Measurements from ENCODE around the gene GALNT10. TPM values are rescaled to one million over a fixed set of nuclear protein-coding genes. Genes with fewer than 3 reads are reported as not detected.

GALNT10 gene
- total RNA-seq, 4 donors from 2014 or later: 11.6 to 16.3 (median 14.8) TPM

DNA sequence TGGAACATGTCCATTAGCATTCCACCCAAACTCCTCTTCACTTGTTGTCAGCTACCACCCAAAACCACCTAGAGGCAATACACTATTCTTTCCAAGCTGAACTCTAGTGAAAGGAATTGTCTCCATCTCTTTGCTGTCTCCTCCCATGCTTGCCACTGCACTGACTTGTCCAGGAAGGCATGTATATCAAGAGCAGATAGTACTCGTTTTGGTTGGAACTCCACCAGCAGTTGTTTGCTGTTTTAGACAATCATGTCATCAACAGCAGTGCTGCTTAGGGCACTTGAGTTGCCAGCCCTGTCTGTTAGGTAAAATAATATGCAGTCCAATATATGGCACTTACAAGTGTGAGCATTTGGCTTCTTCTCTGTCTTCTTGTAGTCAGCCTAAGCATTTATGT lies 175.3 kb downstream of the GALNT10 start:
- 27% methylated on average over 1 of the region's 1 CpG for WGBS
- no peaks in the 10 kb centered on the region for H3K9me3 ChIP-seq
- H3K27me3 ChIP-seq: no peaks in the 10 kb centered on the region
- DNase-seq (ENCODE audit: low spot score in 2 of 2): no peak
- H3K27ac ChIP-seq: no peak overlapping the region
- no peaks in the 10 kb centered on the region for H3K36me3 ChIP-seq
- no peak for TF ChIP-seq EP300 (IDR thresholded peaks at IDR 0.05)
- no peak for TF ChIP-seq POLR2A (IDR thresholded peaks at IDR 0.05)
- TF ChIP-seq POLR2AphosphoS5 (IDR thresholded peaks at IDR 0.05): no peak
- H3K4me1 ChIP-seq: peaks cover 27% of the 10 kb centered on the region
- H3K4me3 ChIP-seq: no peak overlapping the region

GRCh38 chr5:154366353-154366752 lies 175.8 kb downstream of the GALNT10 start:
- no peaks in the 10 kb centered on the region for H3K9me3 ChIP-seq
- WGBS: 68% methylated on average over 2 of the region's 2 CpGs
- DNase-seq (ENCODE audit: low spot score in 2 of 2): no peak
- H3K27me3 ChIP-seq: no peaks in the 10 kb centered on the region
- H3K36me3 ChIP-seq: no peaks in the 10 kb centered on the region
- H3K4me1 ChIP-seq: peaks cover 32% of the 10 kb centered on the region
- no peak overlapping the region for H3K27ac ChIP-seq
- H3K4me3 ChIP-seq: no peak overlapping the region
- TF ChIP-seq POLR2A (IDR thresholded peaks at IDR 0.05) (no peak), POLR2AphosphoS5 (IDR thresholded peaks at IDR 0.05) (no peak), EP300 (IDR thresholded peaks at IDR 0.05) (no peak)
- TF ChIP-seq, protein P1, sequence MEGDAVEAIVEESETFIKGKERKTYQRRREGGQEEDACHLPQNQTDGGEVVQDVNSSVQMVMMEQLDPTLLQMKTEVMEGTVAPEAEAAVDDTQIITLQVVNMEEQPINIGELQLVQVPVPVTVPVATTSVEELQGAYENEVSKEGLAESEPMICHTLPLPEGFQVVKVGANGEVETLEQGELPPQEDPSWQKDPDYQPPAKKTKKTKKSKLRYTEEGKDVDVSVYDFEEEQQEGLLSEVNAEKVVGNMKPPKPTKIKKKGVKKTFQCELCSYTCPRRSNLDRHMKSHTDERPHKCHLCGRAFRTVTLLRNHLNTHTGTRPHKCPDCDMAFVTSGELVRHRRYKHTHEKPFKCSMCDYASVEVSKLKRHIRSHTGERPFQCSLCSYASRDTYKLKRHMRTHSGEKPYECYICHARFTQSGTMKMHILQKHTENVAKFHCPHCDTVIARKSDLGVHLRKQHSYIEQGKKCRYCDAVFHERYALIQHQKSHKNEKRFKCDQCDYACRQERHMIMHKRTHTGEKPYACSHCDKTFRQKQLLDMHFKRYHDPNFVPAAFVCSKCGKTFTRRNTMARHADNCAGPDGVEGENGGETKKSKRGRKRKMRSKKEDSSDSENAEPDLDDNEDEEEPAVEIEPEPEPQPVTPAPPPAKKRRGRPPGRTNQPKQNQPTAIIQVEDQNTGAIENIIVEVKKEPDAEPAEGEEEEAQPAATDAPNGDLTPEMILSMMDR (IDR thresholded peaks at IDR 0.05): no peak

GRCh38 chr5:154367101-154367500 lies 176.6 kb downstream of the GALNT10 start:
- Histone ChIP-seq H3K4me3 (no peak overlapping the region), H3K9me3 (no peaks in the 10 kb centered on the region), H3K36me3 (no peaks in the 10 kb centered on the region), H3K4me1 (peaks cover 39% of the 10 kb centered on the region), H3K27me3 (no peaks in the 10 kb centered on the region), H3K27ac (peak overlapping the region; percentile 67)
- whole genome bisulfite sequencing: 100% methylated on average over 1 of the region's 1 CpG
- DNase-seq (ENCODE audit: low spot score in 2 of 2): no peak
- TF ChIP-seq POLR2A (IDR thresholded peaks at IDR 0.05) (no peak), POLR2AphosphoS5 (IDR thresholded peaks at IDR 0.05) (no peak), EP300 (IDR thresholded peaks at IDR 0.05) (no peak)
- TF ChIP-seq, protein P1 (IDR thresholded peaks at IDR 0.05): no peak

DNA sequence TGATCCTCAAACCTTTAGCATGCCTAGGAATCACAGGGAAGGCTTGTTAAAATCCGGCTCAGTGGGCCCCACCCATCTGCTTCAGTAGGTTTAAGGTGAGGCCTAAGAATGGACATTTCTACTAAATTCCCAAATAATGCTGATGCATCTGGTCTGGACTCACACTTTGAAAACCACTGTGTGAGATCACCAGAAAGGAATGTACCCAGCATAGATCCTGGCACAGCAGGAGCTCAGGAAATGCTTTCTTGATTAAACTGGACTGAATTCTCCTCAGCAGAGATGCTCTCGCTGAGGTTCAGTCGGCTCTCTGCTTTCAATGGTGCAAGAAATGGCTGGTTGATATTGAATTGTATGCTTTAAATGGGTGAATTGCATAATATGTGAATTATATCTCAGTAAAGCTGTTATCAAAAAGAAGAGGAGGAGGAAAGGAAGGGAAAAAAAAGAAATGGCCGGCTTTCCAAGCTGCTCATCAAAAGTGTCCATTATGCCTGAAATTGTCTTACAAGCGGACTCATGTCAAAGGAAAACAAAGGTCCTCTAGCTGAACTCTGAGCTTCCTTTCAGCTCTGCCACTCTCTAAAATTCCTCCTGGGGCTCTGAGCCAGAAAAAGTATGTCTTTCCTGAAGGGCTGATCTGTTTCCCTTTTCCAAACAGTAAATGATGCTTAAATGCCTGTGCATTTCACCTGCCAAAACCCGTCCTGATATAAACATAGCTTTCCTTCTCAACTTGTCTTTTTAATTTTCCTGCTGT lies 177.7 kb downstream of the GALNT10 start:
- WGBS: 56% methylated on average over 6 of the region's 6 CpGs
- TF ChIP-seq POLR2AphosphoS5 (IDR thresholded peaks at IDR 0.05) (peak in 1 of 3 donors; percentile 31), EP300 (IDR thresholded peaks at IDR 0.05) (no peak)
- Histone ChIP-seq H3K36me3 (no peaks in the 10 kb centered on the region), H3K4me1 (peaks cover 46% of the 10 kb centered on the region), H3K9me3 (no peaks in the 10 kb centered on the region), H3K27me3 (no peaks in the 10 kb centered on the region), H3K4me3 (no peak overlapping the region), H3K27ac (peak overlapping the region; percentile 67)
- DNase-seq (ENCODE audit: low spot score in 2 of 2): no peak

DNA sequence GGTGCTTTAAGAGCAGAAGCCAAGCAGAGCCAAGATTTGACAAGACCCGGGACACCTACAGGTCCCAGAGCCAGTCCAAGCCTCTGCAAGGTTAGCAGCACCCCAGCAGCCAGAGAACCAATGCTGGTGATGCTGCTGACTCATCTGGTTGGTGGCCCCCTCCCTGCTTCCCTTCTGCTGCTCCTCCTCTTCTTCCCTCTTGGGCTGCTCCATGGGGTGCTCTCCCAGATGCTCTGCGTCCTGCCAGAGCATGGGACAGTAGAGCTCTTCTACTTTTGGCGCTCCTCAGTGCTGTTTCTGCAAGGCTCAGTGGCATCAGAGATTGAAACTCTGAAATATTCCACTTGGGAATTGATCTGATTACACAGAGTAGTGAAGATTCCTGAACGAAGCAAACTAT lies 179.1 kb downstream of the GALNT10 start:
- Histone ChIP-seq H3K9me3 (no peaks in the 10 kb centered on the region), H3K4me3 (no peak overlapping the region), H3K27ac (no peak overlapping the region), H3K4me1 (peaks cover 46% of the 10 kb centered on the region), H3K27me3 (no peaks in the 10 kb centered on the region), H3K36me3 (no peaks in the 10 kb centered on the region)
- 84% methylated on average over 3 of the region's 4 CpGs for WGBS
- TF ChIP-seq POLR2A (IDR thresholded peaks at IDR 0.05) (no peak), EP300 (IDR thresholded peaks at IDR 0.05) (no peak), POLR2AphosphoS5 (IDR thresholded peaks at IDR 0.05) (no peak)
- TF ChIP-seq, protein P1 (IDR thresholded peaks at IDR 0.05): no peak
- no peak for DNase-seq (ENCODE audit: low spot score in 2 of 2)

DNA sequence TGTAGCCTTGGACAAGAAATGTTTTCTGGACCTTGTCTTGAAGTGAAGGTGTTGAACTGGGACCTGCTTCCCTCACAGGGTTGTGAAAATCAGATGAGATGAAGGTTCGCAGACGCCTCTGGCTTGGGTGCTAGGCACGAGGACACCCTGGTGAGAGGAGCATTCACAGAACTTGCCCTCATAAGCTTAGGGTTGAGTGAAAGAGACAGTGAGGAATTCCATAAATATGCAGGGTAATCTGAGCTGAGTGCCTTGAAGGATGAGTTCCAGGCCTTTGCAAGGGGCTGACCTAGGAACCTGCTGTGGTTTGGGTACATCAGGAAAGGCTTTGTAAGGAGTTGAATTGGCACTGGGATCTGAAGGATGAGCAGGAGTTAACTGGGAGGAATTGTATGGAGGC lies 179.6 kb downstream of the GALNT10 start:
- Histone ChIP-seq H3K9me3 (no peaks in the 10 kb centered on the region), H3K36me3 (no peaks in the 10 kb centered on the region), H3K4me1 (peaks cover 43% of the 10 kb centered on the region), H3K4me3 (no peak overlapping the region), H3K27me3 (no peaks in the 10 kb centered on the region), H3K27ac (peak overlapping the region; percentile 47)
- WGBS: 91% methylated on average over 3 of the region's 3 CpGs
- DNase-seq (ENCODE audit: low spot score in 2 of 2): no peak
- TF ChIP-seq EP300 (IDR thresholded peaks at IDR 0.05): no peak
- TF ChIP-seq POLR2A (IDR thresholded peaks at IDR 0.05): no peak
- TF ChIP-seq POLR2AphosphoS5 (IDR thresholded peaks at IDR 0.05): no peak
- TF ChIP-seq, protein P1 (IDR thresholded peaks at IDR 0.05): no peak

Data from suprapubic skin (tissue), 4 donors.